ENCODE data around the gene NEK11.

GRCh38 chr3:131194816-131195215 lies 168.1 kb downstream of the NEK11 start:
- no peak for TF ChIP-seq GATA3 (IDR thresholded peaks at IDR 0.05; ENCODE audit: low read depth, low read length)
- TF ChIP-seq GATA2 (IDR thresholded peaks at IDR 0.05; ENCODE audit: low read depth, low read length), result no peak
